Vein endothelial cell (primary cell): ENCODE measurements around the gene GAN. TPM values are rescaled to one million over a fixed set of nuclear protein-coding genes. Genes with fewer than 3 reads are reported as not detected.

Source experiments
- total RNA-seq: library from RNA; depleted of rRNA; stranded (reverse); fragments of >200 nt; gene quantifications from 2 replicates; pipeline ENCODE4 v1.2.3, GENCODE V29; 2012

GAN gene
- total RNA-seq, result 12.4 and 15.4 TPM in 2 replicates

GRCh38 chr16:81314603-81315270 lies at the start of gene GAN:
GAN (plus strand) TSS chr16:81314962; CDS start chr16:81315114, 152 bp downstream.

Other genes with a start within 250 kb of the GAN start
- gene C16orf46, start 237.7 kb upstream of the GAN start, total RNA-seq, result 0.10 TPM in 1 of 2 replicates, not detected in the other
- 7.2 and 16.2 TPM in 2 replicates for gene GCSH, start 218.6 kb upstream of the GAN start, total RNA-seq
- gene BCO1, start 76.3 kb upstream of the GAN start, total RNA-seq, result 0.19 TPM in 1 of 2 replicates, not detected in the other
- 60.8 and 63.1 TPM in 2 replicates for gene CMIP, start 129.8 kb downstream of the GAN start, total RNA-seq